Stimulated activated CD4-positive, alpha-beta T cell treated with anti-CD3 and anti-CD28 coated beads, Interleukin-12 subunit alpha, Interleukin-12 subunit beta, amount 100 ng/mL, for 24 hours (primary cell): Measurements from ENCODE around the gene KRTAP29-1.
"Not testable (repeated sequence)": the region's sequence is repeated elsewhere in the genome, so short reads cannot be mapped to it uniquely, and the experiment has no call there.

Experiments used
- DNase-seq, 2 experiments: peaks; one replicate each; pipeline ENCODE4 v3.0.0-alpha.2; 2020; ENCODE audit warnings: low read depth in 2 of 2

Gene KRTAP29-1

GRCh38 chr17:41301204-41301790 is 1.4 kb downstream of the KRTAP29-1 start:
- no peak for DNase-seq

GRCh38 chr17:41298458-41299135 is 4.1 kb downstream of the KRTAP29-1 start:
- no peak for DNase-seq

GRCh38 chr17:41296846-41297245 is 5.8 kb downstream of the KRTAP29-1 start:
- DNase-seq: no peak

- DNase-seq: no peak
Measured at GRCh38 chr17:41294016-41294415, 8.6 kb downstream of the KRTAP29-1 start.

- DNase-seq: no peak
Measured at GRCh38 chr17:41287050-41287449, 15.6 kb downstream of the KRTAP29-1 start.

GRCh38 chr17:41284546-41284945 is 18.1 kb downstream of the KRTAP29-1 start:
- DNase-seq: no peak

- no peak for DNase-seq
Measured at GRCh38 chr17:41284043-41284442, 18.6 kb downstream of the KRTAP29-1 start.

GRCh38 chr17:41278176-41278955 is 24.3 kb downstream of the KRTAP29-1 start:
- no peak for DNase-seq

GRCh38 chr17:41275648-41276190 is 26.9 kb downstream of the KRTAP29-1 start, which contains the start of gene KRTAP9-7:
TSS of gene KRTAP9-7 (plus strand) at chr17:41275698. CDS start at chr17:41275698, 0 bp downstream.
- not testable (repeated sequence) for DNase-seq

GRCh38 chr17:41271858-41272257 is 30.8 kb downstream of the KRTAP29-1 start:
- no peak for DNase-seq

GRCh38 chr17:41271323-41271722 is 31.3 kb downstream of the KRTAP29-1 start:
- not testable (repeated sequence) for DNase-seq

- DNase-seq: no peak
Measured at GRCh38 chr17:41267711-41268110, 34.9 kb downstream of the KRTAP29-1 start.

GRCh38 chr17:41265078-41265477 is 37.6 kb downstream of the KRTAP29-1 start, which contains the start of gene KRTAP9-6:
TSS of gene KRTAP9-6 (plus strand) at chr17:41265378. CDS start at chr17:41265378, 0 bp downstream.
- no peak for DNase-seq

- no peak for DNase-seq
Measured at GRCh38 chr17:41264599-41264998, 38.1 kb downstream of the KRTAP29-1 start.

- no peak for DNase-seq
Measured at GRCh38 chr17:41263212-41263611, 39.4 kb downstream of the KRTAP29-1 start.

- DNase-seq: no peak
Measured at GRCh38 chr17:41258406-41258805, 44.2 kb downstream of the KRTAP29-1 start.

- no peak for DNase-seq
Measured at GRCh38 chr17:41256291-41256685, 46.4 kb downstream of the KRTAP29-1 start.

GRCh38 chr17:41255381-41256290 is 47.0 kb downstream of the KRTAP29-1 start, which contains the start of gene KRTAP9-9:
TSS of gene KRTAP9-9 (plus strand) at chr17:41255384.
- DNase-seq: not testable (repeated sequence)

GRCh38 chr17:41254861-41255260 is 47.8 kb downstream of the KRTAP29-1 start:
- DNase-seq: no peak
